Epithelial cell of esophagus (primary cell): ENCODE results near the gene RNF19B.

Source experiments
- DNase-seq: peaks from one replicate; pipeline ENCODE4 v3.0.0; 2010; ENCODE audit warnings: low read depth
- H3K4me3 ChIP-seq: 2 replicates; pipeline ENCODE4 v1.5.1; 2011; ENCODE audit warnings: mild to moderate bottlenecking, low read length, control low read depth
- CTCF ChIP-seq: IDR thresholded peaks from 2 replicates; pipeline ENCODE4 v1.5.1; 2011; ENCODE audit warnings: low read depth, mild to moderate bottlenecking, low read length, control low read depth, inconsistent platforms; ENCODE audit not compliant: insufficient read depth; ENCODE audit errors: missing control alignments

The RNF19B gene

GRCh38 chr1:32894681-32895080, 69.9 kb downstream of the RNF19B start:
- TF ChIP-seq CTCF: no peak
- DNase-seq: no peak
- H3K4me3 ChIP-seq: no peak overlapping the region

GRCh38 chr1:32894019-32894600, 70.5 kb downstream of the RNF19B start:
- no peak for TF ChIP-seq CTCF
- no peak for DNase-seq
- no peak overlapping the region for H3K4me3 ChIP-seq

- no peak for TF ChIP-seq CTCF
- H3K4me3 ChIP-seq: peak overlapping the region; percentile 25
- peak; percentile 20 for DNase-seq
These were observed 71.2 kb downstream of the RNF19B start for GRCh38 chr1:32893198-32894018.

GRCh38 chr1:32892368-32893197, 72.0 kb downstream of the RNF19B start:
- H3K4me3 ChIP-seq: peak overlapping the region; percentile 25
- no peak for TF ChIP-seq CTCF
- peak; percentile 19 for DNase-seq

GRCh38 chr1:32891630-32892029, 73.0 kb downstream of the RNF19B start:
- no peak for DNase-seq
- H3K4me3 ChIP-seq: no peak overlapping the region
- TF ChIP-seq CTCF: no peak

- H3K4me3 ChIP-seq: no peak overlapping the region
- DNase-seq: no peak
- no peak for TF ChIP-seq CTCF
These were observed 73.4 kb downstream of the RNF19B start for GRCh38 chr1:32891241-32891570.
